Left forelimb (tissue), 1 donor: ENCODE results near the gene SLC22A12.
"Not testable (repeated sequence)": the region's sequence is repeated elsewhere in the genome, so short reads cannot be mapped to it uniquely, and the experiment has no call there.

Experiments used
- DNase-seq: peaks from one replicate; pipeline ENCODE4 v3.0.0-alpha.2; 2018; ENCODE audit warnings: low spot score

The SLC22A12 gene

DNA sequence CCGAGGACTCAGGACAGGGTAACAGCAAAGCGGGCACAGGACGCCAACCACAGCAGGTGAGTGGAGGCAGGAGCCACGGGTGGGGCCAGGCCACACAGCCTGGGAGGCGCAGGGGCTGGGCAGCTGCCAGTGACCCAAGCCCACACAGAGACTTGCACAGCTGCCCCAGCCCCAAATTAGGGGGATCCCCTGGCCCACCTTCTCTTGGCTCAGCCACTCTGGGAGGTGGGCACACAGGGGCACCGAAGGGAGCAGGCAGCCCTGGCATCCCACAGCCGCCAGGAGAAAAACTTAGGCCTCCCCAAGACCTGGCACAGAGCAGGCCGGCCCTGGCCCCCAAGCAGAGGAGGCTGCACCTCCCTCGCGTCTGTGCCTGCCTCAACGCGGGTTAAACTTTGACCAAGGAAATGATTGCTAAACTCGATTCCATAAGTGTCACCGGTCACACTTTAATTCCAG is at the start of gene SLC22A12:
Gene SLC22A12, plus strand, starts transcription at position 458 of the 459 bp plus-strand sequence. CDS start 337 bp downstream, outside the sequence.
- DNase-seq: no peak

DNA sequence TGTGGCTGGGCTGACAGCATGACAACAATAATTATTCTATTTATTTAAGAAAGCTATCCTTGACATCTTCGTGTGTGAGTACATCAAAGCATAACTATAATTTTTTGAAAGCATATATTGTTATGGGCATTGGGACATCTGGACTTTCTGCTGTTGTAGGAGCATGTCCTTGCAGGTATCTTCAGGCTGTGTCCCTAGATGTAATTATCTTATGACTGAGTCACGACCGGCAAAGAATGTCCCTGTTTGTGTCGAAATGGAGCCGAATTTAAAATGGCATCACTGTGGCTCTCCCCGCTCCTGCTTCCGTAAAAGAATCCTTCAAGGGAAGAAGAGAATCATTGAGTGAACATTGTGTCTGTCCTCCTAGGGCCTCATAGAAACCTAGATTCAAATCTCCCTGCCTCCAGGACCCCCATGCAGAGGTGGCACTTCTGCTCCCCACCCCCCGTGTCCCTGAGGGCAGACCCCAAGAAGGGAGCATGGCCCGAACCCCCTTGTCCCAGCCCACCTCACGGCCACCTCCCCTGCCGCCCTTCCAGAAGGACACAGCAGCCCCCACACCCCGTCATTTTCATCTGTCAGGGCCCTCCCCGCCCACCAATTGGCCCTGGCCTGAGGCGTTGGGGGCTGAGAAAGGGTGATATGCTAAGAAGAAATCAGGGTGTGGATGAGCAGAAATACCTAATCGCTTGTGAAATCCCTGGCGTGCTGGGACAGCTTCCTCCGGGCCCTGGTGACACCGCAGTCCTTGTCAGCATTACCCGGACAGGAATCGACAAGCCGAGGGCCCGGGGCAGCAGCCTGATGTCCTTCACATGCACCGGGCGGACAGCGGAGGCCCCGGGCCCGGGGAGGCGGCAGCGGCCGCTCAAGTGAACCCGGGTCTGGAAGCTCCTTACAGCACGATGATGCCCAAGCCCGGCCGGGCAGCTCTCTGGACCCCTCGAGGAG is 48.6 kb upstream of the SLC22A12 start:
- DNase-seq: no peak

DNA sequence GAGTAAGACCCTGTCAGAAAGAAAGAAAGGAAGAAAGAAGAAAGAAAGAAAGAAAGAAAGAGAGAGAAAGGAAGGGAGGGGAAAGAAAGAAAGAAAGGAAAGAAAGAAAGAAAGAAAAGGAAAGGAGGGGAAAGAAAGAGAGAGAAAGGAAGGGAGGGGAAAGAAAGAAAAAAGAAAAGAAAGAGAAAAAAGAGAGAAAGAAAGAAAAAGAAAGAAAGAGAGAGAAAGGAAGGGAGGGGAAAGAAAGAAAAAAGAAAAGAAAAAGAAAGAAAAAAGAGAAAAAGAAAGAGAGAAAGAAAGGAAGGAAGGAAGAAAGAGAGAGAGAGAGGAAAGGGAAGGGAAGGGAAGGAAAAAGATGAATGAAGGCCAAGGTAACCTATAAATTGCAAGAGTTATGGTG is 47.2 kb upstream of the SLC22A12 start:
- no peak for DNase-seq

DNA sequence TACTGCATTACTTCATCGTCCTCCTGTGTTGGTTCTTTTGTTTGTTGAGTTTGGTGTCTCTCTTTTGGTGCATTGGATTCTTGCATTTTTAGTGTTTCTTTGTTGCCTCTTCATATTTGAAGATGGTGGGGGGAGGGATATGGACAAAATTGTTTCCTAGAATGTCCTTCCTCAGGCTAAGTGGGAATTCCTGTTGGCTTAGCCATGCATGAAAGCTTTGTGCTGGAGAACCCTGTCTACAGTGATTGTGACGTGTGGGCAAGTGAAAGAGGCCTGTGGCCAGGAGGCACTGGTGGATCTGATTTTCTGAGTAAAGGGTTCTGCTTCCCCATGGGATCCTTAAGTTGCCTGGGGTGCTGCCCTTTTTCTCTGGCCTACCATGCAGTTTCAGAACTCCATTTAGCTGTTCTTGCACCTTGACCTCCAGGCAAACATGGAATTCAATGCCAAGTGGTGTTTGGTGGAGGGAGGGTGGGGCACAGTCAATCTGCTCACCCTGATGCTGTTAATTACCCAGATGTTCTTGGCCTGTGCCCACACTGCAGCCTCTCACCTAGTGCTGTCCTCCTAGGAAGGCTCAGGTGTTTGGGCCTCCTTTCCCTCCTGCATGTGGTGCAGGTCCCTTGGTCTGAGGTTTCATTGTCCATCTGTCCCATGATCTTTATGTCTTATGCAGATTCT is 46.3 kb upstream of the SLC22A12 start:
- DNase-seq: no peak

DNA sequence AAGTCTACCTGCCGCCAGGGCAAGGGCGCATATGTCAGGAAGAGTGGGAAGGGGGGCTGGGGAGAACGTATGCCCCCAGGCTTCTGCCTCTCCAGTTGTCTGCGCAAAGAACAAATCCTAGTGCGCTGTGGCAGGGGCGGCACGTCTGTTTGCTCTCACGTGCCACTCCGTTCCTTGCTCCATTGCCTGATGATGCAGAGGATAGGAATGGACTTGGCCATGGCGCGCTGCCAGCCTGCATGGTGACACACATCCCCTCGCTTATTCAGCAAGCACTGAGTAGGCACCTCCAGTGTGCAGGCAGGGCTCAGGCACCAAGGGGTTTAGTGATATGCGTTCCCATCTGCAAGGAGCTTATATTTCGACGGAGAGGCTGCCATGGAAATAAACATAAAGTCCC is 45.4 kb upstream of the SLC22A12 start:
- no peak for DNase-seq

DNA sequence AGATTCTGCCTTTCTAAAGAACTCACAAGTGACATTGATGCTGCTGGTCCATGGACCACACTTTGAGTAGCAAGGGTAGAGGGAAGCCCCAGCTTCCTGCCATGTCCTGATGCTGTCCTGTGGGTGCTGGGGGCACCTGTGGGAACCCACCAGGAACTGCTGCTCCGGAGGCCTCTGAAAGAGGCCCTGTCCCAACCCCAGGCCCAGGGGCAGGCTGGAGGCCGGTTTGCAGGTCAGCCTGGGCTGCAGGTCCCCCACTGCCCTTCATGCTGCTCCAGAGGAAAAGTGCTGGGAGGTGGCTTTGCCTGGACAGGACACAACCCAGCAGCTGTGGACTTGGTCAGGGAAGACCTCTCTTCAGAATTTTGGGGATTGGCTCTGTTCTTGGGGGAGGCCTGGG is 44.8 kb upstream of the SLC22A12 start:
- DNase-seq: no peak

DNA sequence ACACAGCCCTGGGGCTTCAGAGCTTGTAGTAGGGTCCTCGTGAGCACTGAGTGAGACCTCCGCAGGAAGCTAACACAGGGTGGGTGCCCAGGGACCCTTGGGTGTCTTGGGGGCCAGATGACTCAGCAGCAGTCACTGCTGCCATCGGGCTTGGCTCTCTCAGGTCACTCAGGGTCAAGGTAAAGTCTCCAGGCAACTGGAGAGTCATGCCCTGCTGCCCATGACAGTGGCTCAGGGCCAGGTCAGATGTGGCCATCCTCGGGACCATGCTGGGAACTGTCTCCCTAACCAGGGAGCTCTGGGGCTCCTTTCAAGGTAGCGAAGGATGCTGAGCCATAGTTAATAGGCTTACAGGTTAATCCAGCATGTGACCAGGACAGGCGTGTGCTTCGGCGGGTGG is 44.4 kb upstream of the SLC22A12 start:
- no peak for DNase-seq

DNA sequence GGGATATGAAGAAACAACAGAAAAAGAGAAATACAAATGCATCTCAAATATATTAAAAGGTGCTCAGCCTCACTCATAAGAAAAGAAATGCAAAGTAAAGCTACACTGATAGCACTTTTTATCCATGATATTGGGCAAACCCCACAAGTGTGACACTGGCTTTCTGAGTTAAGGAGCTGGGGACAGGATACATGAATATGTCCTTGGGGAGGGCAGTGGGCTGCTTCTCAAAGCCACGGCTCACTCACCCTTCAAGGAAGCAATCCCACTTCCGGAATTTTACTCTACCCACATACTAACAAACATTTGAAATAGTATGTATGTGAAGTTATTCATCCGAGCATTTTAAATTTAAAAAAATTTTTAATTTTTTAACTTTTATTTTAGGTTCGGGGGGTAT is 41.1 kb upstream of the SLC22A12 start:
- no peak for DNase-seq

DNA sequence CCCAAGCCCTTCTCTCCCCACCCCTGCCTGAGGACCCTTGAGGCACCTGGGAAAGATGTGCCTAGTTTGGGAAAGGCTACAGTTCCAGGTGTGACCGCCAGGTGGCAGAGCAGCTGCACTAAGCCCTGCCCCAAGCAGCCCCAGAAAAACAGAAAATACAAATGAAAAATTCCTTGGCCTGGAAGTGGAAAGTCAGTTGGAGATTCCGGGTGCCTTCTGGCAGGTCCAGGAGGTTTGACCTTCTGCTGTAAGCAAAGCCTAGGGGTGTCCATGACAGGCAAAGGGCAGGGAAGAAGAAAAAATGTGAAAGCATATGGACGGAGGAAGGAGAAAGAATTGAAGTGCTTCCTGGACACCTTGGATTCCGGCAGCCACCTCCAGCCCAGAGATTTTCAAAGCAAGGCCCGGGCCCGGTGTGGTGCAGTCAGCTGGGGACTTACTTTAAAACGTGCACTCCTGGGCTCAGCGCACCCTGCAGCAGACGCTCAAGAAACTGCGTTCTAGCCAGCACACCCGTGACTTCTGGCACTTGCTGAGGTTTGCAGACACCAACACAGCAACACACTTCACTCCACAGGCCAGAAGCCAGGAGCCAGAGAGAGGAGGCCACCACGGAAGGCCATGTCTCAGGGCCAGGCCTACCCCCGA is 37.3 kb upstream of the SLC22A12 start:
- DNase-seq: peak; percentile 78

DNA sequence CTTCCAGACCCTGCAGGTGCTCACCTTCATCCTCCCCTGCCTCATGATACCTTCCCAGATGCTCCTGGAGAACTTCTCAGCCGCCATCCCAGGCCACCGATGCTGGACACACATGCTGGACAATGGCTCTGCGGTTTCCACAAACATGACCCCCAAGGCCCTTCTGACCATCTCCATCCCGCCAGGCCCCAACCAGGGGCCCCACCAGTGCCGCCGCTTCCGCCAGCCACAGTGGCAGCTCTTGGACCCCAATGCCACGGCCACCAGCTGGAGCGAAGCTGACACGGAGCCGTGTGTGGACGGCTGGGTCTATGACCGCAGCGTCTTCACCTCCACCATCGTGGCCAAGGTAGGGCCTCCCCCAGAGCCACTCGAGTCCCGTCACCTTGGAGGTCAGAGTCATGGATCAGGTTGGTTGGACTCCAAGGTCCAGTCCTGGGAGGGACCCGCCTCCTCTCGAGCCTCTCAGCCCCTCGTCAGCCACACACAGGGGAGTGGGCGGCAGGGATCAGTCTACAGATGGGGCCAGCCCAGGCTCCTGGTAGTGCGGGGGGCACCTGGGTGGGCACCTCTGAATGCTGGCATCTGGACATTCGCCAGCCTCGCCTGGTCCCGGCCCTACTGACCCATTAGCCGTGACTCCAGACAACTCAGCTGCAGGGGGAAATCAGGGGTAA is 34.8 kb upstream of the SLC22A12 start:
- no peak for DNase-seq

DNA sequence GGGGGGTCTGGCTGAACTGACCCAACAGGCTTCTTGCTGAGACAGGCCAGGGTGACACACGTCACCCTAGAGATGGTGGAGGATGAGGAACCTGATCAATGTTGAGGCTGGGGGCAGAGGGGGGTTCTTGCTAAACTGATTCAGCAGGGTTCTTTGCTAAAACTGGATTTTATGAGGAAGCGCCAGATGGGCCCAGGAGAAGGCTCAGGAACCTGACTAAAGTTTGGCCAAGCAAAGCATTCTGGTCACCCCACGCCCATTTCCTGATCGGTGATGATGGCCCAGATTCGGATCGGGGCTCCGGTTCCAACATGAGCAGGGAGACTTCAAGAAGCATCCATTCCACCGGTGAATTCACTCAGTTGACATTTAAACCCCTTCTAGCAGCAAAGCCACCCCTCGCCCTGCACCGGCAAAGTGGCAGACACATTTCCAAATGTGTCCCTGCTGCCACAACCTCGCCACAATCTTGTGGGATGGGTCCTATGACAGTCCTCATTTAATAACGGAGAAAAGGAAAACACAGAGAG is 34.2 kb upstream of the SLC22A12 start:
- DNase-seq: no peak

DNA sequence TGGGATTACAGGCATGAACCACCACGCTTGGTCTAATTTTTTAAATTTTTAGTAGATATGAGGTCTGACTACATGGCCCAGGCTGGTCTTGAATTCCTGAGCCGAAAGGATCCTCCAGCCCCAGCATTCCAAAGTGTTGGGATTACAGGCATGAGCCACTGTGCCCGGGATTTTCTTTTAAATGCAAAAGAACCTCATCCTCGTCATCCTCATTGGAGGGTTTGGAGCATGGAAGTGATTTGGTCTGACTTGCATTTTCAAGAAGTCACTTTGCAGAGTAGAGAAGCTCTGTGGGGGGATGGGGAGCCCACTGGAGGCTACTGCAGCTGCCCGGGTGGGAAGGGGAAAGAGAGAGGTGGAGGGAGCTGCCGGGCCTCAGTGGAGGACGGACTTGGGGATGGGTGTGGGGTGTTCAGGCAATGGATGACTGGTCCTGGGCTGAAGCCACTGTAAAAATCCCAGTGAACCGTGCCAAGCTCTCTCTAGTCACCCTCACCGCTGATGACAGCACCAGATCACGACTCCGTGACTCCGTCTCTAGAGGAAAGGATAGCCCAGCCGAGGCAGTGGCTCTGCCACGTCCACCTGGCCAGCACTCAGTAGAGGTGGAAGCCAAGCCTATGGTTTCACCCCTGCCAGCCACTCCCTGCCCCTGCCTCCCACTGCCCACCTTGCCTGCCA is 32.8 kb upstream of the SLC22A12 start:
- no peak for DNase-seq

DNA sequence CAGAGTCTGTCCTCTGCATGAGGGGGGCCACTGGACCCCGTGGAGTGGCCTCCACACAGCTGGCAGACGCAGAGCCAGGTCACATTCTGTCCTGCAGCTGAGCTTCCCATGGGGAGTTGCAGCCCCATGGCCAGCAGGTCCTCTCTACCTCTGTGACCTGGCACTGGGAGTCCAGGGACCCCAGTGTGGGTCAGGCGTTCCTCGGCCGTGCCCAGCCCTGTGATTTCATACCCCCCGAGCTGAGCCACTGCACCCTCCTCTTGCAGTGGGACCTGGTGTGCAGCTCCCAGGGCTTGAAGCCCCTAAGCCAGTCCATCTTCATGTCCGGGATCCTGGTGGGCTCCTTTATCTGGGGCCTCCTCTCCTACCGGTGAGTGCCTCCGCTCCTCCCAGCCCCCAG is 32.2 kb upstream of the SLC22A12 start:
- DNase-seq: no peak

DNA sequence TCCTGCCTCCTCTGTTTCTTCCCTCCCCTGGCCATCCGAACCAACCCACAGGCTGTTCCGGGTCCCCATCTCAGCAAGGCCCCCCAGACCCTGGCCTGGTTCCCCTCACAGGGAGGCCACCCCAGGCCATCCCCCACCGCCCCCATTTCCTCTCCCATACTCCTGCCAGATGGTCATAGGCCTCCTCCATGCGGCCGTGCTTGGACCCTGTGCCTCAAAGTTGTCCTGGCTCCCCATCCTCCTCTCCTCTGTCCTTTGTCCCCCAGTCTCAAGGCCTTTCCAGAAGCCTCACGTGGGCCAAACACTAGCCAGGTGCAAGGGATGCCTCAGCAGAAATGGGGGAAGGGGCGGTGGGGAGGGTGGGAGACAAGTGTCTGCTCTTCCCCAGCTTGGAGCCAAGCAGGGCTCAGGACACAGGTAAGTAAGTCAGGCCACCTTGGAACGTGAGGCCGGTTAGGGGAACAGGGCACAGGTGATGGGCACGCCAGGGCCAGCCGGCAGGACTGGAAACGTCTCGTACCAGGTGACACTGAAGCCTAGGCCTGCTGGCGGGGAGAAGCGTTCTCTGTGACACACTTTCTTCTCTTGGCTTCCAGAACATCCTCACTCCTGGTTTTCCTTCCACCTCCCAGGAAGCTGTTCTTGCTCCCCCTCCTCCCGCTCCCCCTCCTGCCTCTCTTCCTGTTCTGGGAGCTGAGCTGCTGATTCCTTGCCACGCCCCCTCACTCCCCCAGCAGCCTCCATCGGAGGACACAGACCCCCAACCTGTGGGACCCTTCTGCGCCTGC is 31.5 kb upstream of the SLC22A12 start:
- no peak for DNase-seq

DNA sequence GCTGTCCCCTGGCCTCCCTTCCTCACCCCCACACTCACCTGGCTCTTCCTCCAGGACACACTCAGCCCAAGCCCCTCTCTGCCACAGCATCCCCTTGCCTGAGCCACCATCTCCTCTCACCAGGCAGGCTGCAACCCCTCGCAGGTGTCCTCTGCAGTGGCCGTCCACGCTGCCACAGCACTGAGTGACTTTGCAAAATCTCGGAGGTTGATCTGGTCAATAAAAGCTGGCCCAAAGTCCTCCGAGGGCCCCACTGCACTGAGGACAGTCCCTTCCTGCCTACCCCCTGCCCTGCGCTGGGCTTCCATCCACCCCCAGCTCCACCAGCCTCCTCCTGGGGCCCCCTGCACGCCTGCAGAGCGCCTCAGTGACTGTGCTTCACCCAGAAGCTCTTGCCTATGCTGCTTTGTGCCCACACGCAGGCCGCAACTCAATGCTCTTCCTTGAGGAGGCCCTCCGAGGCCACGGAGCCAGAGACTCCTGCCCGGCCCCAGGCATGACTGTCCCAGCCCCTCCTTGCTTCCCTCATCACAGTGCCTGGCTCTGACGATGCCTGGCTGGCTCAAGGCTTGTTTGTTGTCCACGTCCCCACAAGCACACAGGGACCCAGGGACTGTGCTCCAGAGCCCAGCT is 30.8 kb upstream of the SLC22A12 start:
- no peak for DNase-seq

DNA sequence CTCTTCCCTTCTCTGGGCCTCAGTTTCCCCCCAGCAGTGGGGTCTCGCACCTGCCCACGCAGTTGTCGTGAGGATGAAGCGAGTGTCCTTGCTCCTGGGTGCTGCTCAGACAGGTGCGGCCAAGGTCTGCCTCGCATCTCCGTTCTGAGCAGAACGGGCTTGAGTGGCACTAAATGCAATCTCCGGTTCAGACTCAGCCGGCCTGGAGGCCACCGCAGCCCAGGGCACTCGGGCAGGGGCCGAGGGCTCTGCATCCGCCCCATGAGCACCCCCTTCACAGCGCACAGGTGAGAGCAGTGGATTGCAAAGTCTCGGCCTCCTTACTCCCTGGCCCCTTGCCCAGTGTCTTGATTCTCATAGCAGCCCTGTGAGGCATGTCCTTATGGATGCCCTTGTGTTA is 30.1 kb upstream of the SLC22A12 start:
- DNase-seq: no peak

DNA sequence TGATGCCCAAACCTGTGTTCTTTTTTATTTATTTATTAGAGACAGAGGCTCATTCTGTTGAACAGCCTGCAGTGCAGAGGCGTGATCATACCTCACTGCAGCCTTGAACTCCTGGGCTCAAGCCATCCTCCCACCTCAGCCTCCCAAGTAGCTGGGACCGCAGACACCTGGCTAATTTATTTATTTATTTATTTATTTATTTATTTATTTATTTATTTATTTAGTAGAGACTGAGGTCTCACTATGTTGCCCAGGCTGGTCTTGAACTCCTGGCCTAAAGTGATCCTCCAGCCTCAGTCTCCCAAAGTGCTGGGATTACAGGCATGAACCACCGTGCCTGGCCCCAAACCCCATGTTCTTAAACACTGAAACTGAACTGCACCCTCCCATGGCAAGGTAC is 29.6 kb upstream of the SLC22A12 start:
- not testable (repeated sequence) for DNase-seq

DNA sequence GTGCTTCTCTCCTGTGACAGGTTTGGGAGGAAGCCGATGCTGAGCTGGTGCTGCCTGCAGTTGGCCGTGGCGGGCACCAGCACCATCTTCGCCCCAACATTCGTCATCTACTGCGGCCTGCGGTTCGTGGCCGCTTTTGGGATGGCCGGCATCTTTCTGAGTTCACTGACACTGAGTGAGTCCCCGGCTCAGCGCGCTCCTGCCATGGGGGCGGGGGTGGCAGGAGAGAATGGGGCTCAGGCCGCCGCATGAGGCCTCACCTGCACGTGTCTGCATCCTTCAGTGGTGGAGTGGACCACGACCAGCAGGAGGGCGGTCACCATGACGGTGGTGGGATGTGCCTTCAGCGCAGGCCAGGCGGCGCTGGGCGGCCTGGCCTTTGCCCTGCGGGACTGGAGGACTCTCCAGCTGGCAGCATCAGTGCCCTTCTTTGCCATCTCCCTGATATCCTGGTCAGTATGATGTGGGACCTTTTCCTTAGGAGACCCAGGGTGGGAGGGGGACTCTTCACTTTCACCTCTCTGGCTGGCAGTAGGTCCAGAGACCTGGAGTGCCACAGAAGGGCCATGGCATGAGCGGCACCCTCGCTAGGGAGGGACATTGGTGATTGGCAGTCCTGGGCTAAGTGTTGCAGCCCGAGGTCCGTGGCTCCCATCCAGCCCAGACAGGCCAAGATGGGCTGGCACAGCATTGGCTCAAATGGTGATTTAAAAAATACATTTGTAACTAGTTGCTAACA is 28.9 kb upstream of the SLC22A12 start:
- DNase-seq: no peak

DNA sequence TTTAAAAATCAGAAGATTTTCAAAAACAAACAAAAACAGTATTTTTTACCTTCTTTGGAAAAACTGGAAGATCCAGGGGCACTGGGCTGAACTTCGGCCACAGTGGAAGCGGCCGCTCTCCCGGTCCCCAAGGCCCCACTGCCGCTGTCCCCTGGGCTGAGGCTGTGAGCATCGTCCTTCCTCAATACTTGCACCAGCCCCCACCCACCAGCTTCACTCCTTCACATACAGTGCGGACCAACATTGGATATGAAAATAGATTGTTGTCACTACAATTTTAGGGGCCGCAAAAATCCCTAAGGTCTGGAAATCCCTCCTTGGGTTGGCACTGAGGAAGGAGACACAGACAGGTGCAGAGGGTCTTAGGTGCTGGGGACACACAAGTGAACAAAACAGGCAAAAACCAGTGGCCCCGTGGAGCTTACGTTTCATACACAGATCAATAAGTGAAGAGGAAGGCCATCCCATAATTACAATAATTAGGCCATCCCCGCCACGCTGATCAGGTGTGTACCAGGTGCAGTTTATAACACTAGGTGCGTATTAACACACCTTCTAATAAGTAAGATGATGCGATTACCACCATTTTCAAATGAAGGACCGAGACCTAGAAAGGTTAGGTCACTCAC is 28.2 kb upstream of the SLC22A12 start:
- DNase-seq: no peak
